Brain pericyte (primary cell): ENCODE measurements around the gene COL18A1.

Source experiments
- DNase-seq: peaks from one replicate; pipeline ENCODE4 v3.0.0-alpha.2; 2012; ENCODE audit warnings: low read depth, low spot score

The COL18A1 gene

DNA sequence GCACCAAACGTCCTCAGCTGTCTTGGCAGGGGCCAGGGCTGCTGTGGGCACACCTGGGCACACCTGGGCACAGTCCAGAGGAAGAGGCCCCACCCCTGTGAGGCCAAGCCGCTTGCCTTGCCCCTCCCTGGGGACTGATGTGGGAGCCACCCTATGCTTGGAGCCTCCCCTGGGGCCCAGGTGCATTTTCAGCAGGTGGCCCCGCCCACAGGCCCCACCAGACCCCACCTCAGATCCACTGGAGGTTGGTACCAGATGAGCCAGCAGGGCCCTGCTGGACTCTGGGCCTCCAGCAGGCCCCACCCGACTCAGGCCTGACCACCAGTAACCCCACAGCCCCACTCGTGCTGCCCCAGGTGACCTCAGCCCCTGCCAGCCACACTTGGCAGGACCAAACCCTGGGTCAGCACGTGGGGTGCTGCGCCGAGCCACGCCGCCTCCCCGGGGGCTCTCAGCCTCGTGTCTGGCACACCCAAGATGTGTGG is 128.4 kb downstream of the COL18A1 start:
- DNase-seq: no peak

DNA sequence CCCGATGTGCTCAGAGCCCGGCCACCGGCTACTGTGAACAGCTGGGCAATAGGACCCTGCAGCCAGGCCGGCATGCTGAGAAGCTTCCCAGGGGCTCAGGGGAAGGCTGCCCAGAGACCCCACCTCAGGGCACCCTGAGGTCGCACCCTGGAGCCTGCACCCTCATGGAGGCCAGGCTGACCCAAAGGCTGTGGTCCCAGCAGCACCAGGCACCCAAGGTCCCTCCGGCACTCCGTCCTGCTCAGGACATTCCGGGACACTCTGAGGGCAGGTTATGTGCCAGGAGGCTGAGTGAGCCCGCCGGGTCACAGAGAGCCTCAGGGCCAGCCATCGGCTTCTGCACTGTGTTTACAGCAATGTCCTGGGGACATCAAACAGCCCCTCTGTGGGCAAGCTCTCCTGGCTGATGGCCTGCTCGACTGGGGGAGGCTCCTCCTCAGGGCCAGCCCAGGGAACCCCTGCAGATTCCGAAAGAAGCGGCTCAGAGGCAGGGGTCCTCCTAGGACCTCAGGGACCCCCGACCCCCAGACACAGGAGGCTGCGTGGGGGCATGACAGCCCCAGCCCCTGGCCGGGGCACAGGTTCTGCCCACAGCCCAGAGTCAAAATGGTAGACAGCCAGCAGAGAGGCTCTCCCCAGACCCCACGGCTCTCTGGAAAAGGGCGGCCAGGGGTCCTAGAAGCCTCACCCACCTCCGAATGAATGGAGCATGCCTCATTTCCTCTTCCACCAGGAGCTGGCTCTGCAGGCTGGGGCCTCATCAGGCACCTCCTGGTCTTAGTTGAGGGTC is 129.1 kb downstream of the COL18A1 start:
- DNase-seq: no peak

DNA sequence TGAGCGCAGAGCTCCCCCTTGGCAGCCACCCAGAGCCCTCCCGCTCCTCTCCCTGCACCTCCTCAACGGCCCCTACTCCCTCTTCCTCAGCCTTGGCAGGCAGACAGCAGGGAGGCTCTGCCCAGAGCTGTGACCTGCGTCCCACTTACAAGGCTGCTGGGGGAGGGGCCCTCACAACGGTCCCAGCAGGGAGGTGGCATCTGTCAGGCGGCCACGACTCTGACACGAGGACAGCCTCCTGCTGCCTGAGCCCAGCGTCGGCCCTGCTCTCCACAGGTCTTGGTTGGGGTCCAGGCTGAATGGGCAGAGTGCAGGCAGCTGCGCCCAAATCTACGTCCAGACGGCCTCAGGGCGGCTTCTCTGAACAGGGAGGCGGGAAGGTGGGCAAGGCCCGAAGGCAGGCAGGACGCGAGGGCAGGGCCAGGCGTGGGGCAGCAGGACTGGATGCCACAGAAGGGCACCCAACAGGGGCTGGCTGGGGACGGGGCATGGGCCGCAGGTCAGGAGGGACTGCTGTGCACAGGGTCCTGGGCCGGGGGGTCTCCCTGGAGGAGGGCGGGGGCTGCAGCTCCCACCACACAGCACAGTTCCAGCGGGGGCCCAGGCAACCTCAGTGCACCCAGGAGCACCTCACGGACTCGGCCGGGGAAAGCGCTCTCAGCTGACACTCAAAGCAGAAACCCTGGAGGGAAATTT is 129.8 kb downstream of the COL18A1 start:
- no peak for DNase-seq

DNA sequence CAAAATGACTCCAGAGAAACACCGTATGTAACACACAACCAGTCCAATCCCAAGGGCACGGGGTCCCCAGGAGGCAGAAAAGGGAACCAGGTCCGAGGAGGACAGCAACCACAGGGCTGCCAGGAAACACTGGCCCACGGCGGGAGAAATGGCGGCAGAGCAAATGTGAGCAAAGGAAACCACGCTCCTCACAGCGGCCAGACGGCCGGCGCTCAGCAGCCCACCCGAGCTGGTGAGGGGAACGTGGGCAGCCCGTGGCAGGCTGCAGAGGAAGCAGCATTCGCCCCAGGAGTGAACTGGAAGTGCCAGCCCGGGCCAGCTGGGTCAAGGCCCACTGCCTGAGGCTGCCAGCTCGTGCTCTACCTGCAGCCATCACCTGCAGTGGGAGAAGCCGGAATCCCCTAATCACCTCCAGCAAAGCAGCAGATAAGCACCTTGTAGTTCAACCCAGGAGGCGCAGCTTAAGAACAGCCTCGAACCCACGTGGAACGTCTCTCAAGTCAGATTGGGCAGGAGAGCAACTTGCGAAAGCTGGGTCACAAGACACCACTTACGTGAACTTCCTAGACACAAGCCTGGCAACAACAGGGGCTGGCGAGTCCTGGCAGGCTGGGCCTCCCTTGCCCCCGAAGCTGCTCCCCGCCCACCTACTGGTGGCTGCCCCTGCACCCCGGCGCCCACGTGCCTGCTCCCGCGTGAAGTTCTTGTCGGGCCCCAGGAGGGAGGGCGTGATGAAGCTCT is 130.5 kb downstream of the COL18A1 start:
- no peak for DNase-seq

DNA sequence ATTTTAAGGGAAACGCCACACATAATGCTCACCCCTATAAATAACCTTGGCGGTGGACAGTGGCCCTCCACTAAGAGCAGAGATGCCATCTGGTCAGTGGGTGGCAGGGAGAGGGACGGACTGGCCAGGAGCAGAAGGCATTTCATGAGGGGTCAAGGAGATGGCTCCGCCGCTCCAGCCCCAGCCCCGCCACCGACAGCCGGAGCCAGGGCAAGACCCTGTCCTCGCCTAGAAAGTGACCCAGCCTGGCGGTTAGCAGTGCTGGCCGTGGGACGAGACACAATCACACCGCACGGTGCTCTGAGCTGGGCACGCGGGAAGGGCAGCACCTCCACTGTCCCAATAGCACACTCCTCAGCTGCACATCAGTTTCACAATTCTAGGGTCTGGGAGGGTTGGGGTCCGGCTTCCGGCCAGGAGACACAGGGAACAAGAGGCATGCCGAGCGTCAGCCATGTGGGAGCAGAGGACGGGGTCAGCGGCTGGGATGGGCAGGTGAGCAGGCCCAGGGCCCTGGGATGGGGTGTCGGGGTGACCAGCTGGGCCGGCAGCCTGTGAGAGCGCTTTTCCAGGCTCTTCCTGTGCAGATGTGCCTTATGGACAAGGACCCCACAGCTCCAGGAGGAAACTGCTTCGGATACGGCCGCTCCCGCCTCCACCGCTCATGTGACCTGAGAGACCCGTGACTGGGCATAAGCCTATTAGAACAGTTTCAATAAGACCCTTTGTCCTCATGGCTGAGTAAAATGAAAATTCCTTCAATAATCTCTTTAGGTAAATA is 131.5 kb downstream of the COL18A1 start:
- DNase-seq: no peak

DNA sequence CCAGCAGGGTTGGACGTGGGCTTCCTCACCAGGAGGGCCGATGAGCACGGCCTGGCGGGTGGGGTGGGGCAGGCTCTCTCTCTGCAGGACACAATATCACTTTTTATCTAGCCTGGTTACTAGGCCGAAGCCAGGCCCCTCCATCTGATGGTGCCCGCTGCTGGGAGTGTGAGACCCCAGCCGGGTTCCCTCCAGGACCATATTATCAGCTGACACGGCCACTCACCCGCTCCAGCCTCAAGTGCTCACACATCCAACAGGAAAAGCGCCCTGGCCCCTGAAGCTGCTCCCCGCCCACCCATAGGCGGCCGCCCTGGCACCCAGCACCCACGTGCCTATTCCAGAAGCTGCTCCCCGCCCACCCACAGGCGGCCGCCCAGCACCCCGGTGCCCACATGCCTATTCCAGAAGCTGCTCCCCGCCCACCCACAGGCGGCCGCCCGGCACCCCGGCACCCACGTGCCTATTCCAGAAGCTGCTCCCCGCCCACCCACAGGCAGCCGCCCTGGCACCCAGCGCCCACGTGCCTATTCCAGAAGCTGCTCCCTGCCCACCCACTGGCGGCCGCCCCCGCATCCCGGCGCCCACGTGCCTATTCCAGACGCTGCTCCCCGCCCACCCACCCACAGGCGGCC is 132.3 kb downstream of the COL18A1 start:
- no peak for DNase-seq

DNA sequence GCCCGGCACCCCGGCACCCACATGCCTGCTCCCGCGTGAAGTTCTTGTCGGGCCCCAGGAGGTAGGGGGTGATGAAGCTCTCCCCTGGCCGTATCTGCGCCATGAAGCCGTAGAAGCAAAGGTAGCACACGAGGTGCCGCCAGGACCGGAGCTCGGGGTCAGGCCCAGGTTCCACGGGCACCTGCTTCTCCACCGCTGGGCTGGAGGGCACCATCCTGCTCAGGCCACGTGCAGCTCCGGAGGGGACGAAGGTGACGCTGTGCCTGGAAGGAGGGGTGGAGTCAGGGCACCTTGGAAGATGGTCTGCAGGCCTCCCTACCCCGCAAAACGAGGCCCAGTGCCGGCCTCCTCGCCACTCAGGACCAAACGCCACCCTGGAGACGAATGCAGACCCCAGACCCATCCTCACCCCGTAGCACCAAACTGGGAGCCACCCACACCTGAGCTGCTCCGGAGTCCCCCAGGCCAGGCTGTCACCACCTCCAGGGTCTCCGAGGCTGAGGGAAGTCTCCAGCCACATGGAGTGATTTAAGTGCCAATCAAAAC is 132.9 kb downstream of the COL18A1 start:
- DNase-seq: no peak

DNA sequence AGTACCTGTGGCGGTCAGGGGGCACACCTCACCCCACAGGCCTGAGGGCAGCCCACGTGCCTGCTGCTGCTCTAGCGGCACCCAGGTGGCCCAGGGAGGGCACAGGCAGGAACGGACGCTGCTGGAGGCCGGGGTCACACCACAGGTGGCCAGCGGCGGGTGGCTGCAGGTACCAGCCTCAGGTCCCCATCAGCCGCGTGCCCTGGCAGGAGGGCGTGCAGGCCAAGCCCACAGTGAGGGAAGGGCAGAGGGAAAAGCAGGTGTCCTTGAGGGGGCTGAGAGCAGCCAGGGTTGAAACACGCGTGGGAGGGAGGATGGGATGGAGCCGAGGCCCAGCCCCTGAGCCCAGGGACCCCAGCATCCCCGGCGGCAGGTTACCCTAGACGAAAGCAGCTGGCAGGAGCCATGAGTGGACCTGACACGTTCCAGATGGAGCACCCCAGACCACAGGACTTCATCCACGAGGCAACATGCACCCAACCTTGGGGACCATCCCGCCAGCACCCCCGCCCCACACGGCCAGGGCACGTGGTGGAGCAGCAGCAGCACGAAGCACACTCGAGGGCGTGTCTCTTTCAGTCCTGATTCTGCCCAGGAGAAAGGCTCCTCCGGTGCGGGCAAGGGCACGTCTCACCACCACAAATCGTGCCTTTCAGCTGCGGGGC is 133.5 kb downstream of the COL18A1 start:
- DNase-seq: no peak

DNA sequence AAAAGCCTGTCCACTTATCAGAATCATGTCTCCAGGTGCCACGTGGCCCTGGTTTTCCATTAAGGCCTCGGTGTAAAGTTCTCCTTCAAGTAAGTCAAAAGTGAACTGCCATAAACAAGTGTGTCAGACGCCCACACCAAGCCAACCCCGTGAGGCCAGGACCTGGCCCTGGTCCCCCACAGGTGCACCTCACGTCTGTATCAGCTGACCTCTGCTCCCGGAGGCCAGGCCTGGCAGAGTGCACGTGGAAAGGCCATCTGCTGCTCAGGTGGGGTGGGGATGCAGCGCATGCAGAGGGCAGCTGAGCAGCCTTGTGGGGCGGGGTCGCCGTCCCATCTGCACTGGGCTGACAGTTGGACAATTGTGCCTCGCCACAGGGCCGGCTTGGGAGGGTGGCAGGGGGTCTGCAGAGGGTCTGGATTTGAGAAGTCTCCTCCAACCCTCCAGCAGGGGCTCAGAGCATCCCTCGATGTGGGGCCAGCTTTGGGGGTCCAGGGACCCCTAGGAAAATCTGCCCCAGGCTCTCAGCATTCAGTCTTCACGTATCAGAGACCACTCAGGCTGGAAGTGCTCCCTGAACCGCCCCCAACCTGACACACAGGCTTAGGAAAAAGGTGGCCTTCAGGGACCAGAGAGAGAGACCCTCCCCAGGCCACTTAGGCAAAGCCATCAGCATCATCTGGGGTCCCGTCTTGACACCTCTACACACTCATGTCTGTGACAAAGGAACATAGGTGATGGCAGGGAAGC is 134.3 kb downstream of the COL18A1 start:
- no peak for DNase-seq

DNA sequence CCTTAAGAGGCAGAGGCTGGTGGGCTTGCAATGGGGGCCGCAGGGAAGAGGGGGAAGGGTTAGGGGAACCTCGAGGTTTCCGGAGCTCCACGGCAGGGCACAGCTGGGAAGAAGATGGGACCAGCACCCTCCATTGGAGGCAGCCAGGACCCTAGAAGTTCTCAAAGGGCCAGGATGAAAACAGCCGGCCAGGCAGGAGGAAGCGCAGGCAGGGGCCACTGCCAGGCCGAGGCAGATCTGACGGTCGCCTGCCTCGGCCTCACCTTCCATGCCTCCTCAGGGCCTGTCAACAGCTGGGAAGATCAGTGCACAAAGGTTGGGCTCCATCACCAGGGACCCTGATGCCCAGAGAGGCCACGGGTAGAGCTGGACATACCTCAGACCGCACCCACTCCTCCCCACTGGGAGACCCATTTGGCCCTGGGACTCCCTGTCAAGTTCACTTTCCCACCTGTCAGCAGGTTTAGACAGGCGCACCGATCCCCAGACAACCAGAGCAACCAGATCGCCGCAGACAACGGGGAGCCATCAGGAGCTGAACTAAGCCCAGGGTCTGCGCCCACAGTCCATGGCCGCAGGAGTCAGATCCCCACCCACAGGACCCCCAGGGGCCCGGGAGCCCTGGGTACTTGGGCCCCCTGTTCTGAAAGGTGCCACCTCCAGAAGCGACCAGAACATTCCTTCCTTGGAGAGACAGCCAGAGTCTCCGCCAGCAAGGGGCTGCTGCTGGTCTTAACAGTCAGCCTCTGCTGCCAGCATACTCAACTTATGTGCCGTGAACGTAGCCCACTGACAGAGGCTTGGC is 135.0 kb downstream of the COL18A1 start:
- DNase-seq: no peak

DNA sequence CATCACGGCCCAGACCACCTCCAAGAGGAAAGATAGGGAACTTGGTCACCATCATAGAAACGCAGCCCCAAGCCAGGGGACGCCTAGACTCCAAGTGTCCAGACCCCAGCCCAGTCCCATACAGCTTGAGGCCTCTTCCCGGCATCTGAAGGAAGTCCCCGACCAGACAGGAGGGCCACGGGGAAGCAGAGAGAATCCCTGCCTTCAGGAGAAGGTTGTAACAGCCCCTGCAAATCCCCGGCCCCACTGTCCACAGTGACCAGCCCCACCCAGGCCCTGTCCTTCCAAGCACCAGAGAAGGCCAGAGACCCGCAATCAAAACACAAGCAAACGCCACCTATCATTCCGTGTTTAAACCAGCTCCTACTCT is 135.6 kb downstream of the COL18A1 start:
- no peak for DNase-seq

DNA sequence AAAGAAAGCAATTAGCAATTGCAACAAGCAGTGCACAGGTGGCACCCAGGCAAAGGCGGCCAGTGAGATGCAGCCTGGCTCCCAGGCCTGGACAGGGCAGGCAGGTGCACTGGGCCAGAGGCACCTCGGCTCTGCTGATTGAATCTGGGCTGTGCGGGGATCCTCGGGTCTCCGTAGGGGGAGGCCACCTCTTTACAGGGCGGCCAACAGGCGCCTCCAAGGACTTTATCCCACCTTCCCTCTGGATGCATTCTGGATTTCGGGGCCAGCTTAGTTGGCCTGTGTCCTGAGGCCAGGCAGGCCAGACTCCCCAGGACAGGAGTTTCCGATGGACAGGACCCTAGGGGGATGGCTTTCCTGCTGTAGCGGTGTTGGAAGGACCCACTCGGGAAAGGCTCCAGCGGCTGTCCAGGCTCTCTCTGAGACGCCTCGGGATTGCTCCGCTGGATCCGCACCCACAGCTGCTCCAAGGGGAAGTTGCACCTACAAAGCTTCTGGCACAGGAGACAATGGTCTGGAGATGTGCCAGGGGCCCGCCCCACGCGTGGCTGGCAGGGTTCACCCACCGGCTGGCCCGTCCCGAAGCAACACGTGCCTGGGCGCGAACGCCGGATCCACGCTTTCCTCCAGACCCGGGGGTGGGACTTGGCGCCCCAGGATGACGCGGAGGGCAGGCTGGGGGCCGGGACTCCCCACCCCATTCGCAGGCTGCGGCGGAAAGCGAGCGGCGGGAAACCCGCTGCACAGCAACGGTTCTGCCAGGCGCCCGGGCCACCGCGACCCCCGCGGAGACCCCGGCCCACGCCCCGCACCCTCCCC is 136.5 kb downstream of the COL18A1 start:
- no peak for DNase-seq

DNA sequence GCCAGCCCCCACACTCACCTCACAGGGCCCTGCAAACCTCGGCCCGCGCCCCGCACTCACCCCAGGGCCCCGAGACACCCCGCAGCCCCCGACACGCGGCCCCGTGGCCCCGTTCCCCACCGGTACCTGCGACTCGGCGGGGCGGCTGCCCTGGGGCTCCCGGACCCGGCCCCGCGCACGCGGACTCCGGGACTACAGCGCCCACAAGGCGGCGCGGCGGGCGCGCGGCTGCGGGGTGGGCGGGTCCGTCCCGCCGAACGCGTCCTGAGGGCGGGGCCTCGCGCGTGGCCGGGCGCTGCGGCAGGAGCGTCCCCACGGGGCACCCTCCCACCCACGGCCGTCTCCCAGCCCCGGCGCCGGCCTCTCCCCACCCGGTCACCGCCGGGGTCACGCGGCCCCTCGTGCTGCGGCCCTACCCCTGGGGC is 137.3 kb downstream of the COL18A1 start, which contains the start of gene SLC19A1:
Gene SLC19A1, minus strand, starts transcription at position 199 of the 425 bp plus-strand sequence. CDS start 4,481 bp downstream, outside the sequence.
- DNase-seq: no peak

DNA sequence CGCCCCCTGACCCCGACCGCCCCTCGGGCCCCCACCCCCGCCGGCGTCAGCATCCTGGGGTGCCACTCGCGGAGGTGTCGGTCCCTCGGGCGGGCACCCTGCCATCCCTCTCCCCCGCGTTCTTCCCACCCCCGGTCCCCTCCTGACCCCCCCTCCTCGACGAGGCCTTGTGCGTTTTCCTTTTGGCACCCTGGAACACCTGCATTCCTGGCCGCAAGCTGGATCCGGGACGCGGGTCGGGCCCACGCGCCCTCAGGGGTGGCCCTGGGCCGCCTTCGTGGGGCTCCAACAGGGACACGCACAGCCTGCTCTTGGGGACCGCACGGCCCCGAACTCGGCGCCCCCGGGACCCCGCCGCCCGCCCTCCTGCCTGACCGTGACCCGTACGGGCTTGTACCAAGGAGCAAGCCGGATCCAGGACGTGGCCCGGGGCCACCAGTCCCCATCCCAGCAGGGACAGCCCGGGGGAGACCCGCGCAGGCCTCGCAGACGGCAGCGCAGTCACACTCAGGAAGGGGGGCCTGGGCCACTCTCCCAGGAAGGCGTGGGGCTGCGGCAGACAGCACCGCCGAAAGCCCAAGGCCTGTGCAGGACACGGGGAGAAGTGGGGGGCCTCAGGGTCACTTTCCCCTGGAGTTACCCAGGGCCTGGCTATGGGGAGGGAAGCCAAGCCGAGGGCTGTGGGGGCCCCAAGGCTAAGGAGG is 137.9 kb downstream of the COL18A1 start:
- DNase-seq: no peak

DNA sequence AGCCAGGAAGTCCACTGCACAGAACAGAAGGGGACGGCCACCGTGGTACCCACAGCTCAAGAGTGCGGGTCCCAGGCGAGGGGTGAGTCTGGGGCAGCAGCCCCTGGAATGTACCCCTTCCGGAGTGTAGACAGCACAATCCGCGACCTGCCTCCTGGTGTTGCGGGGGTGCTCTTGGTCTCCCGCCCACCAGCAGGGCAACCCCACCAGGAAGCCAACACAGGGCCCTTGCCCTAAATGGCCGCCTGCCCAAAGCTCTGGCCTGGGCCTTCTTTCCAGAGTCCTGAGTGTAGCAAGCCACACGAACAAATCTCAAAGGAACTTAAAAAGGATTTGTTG is 138.4 kb downstream of the COL18A1 start:
- DNase-seq: no peak

DNA sequence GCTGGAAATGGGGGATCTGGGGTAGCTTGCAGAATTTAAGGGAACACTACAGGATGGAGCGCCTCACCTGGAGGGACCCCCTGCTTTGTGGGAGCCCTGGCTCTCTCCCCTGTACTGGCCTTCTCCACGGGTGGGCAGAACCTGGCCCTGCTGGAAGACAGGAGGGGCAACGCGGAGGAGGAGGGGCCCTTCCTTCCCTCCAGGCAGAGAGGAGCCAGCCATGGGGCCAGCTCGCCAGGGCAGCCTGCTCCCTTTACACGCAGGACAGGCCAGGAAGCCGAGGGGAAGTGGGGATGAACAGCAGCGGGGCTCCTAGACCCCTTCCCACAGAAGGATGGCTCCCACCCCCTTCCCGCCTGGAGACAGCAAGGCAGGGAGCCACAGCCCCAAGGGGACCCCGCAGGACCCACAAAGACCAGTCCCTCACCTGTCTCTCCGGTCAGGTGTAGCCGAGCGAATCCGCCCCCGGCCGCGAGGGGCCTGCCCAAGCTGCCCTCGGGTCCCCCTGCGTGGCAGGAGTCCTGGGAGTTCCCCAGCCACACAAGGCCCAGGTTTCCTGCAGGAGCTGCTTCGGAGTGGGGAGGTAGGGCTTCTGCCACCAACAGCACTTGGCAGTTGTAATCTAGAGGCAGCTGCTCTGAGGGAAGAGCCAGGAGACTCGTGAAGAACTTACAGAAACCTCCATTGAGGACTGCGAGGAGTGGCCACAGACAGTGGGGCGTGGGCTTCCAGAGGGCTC is 138.9 kb downstream of the COL18A1 start:
- DNase-seq: no peak
